GM18517 (cell line): ENCODE measurements around the gene PFKFB1.
"Not testable (repeated sequence)": the region's sequence is repeated elsewhere in the genome, so short reads cannot be mapped to it uniquely, and the experiment has no call there.

Experiments used
- ATAC-seq: cut with Tn5 transposase; IDR thresholded peaks from one replicate; pipeline ENCODE4 v1.9.1; 2021; ENCODE audit warnings: mild to moderate bottlenecking, moderate library complexity; ENCODE audit not compliant: unreplicated experiment

The PFKFB1 gene

GRCh38 chrX:54994668-54995351 lies 822 bp upstream of the PFKFB1 start:
- no peak for ATAC-seq

- ATAC-seq = no peak
Measured at GRCh38 chrX:54992911-54993622, 921 bp downstream of the PFKFB1 start.

GRCh38 chrX:54991706-54992105 lies 2.3 kb downstream of the PFKFB1 start:
- no peak for ATAC-seq

- not testable (repeated sequence) for ATAC-seq
Measured at GRCh38 chrX:54983306-54983705, 10.7 kb downstream of the PFKFB1 start.

- no peak for ATAC-seq
Measured at GRCh38 chrX:54980334-54980733, 13.7 kb downstream of the PFKFB1 start.

GRCh38 chrX:54979432-54979831 lies 14.6 kb downstream of the PFKFB1 start:
- no peak for ATAC-seq

- no peak for ATAC-seq
Measured at GRCh38 chrX:54978448-54978847, 15.5 kb downstream of the PFKFB1 start.

- no peak for ATAC-seq
Measured at GRCh38 chrX:54977387-54977786, 16.6 kb downstream of the PFKFB1 start.

- ATAC-seq = no peak
Measured at GRCh38 chrX:54964766-54965497, 29.1 kb downstream of the PFKFB1 start.

GRCh38 chrX:54961750-54962149 lies 32.2 kb downstream of the PFKFB1 start:
- no peak for ATAC-seq

- ATAC-seq = no peak
Measured at GRCh38 chrX:54950730-54951375, 43.1 kb downstream of the PFKFB1 start.

- no peak for ATAC-seq
Measured at GRCh38 chrX:54945224-54945623, 48.8 kb downstream of the PFKFB1 start.

- no peak for ATAC-seq
Measured at GRCh38 chrX:54944816-54945215, 49.2 kb downstream of the PFKFB1 start.

GRCh38 chrX:54937416-54937815 lies 56.6 kb downstream of the PFKFB1 start:
- no peak for ATAC-seq

- no peak for ATAC-seq
Measured at GRCh38 chrX:54935306-54935705, 58.7 kb downstream of the PFKFB1 start.

- no peak for ATAC-seq
Measured at GRCh38 chrX:54934890-54935289, 59.1 kb downstream of the PFKFB1 start.

- ATAC-seq = no peak
Measured at GRCh38 chrX:54934058-54934457, 59.9 kb downstream of the PFKFB1 start.

GRCh38 chrX:54933150-54933826 lies 60.7 kb downstream of the PFKFB1 start:
- no peak for ATAC-seq

- no peak for ATAC-seq
Measured at GRCh38 chrX:54931107-54931506, 62.9 kb downstream of the PFKFB1 start.

- no peak for ATAC-seq
Measured at GRCh38 chrX:54930291-54931049, 63.5 kb downstream of the PFKFB1 start.
